PC-3 (cell line): Measurements from ENCODE around the gene BIN2. TPM values are rescaled to one million over a fixed set of nuclear protein-coding genes. Genes with fewer than 3 reads are reported as not detected.

Experiments used
- ATAC-seq: fragments of 200-7000 bp; cut with Tn5 transposase; 2 replicates; pipeline ENCODE4 v1.9.1; 2020; ENCODE audit warnings: mild to moderate bottlenecking, moderate library complexity
- BruUV-seq: library from RNA; stranded (reverse); fragments of 400-500 nt; replicated peaks from 2 replicates; lab custom pipeline; 2021; lab: Mats Ljungman, UMichigan
- CTCF ChIA-PET: fragments of 300-600 bp; sonication (Branson Sonifier 250); formaldehyde crosslinking; loops from one replicate; lab custom pipeline; 2022; ENCODE audit warnings: antibody characterized with exemption; lab: Charles Lee
- POLR2A ChIA-PET: fragments of 300-600 bp; sonication (Branson Sonifier 250); formaldehyde crosslinking; loops from one replicate; lab custom pipeline; 2022; ENCODE audit warnings: antibody characterized with exemption; ENCODE audit not compliant: unreplicated experiment; lab: Charles Lee
- DNase-seq: peaks from one replicate; pipeline ENCODE4 v3.0.0-alpha.2; 2015
- H2AFZ ChIP-seq: fragments of 300-600 bp; sonication (generic); 2 replicates; pipeline ENCODE4 v1.6.0; 2016; ENCODE audit warnings: antibody characterized with exemption, low read length
- H3F3A ChIP-seq: fragments of 300-600 bp; sonication (generic); one replicate; pipeline ENCODE4 v1.6.0; 2017; ENCODE audit warnings: antibody characterized with exemption, low read length, control low read depth, mild to moderate bottlenecking; ENCODE audit not compliant: unreplicated experiment
- H3K27ac ChIP-seq: fragments of 300-600 bp; sonication (generic); 2 replicates; pipeline ENCODE4 v1.5.1; 2016; ENCODE audit warnings: mild to moderate bottlenecking, low read length
- H3K27me3 ChIP-seq: fragments of 300-600 bp; sonication (generic); 2 replicates; pipeline ENCODE4 v1.6.1; 2016; ENCODE audit warnings: low read length, mixed read lengths
- H3K36me3 ChIP-seq: fragments of 300-600 bp; sonication (generic); 2 replicates; pipeline ENCODE4 v1.6.1; 2016; ENCODE audit warnings: low read depth, mixed run types, low read length, mixed read lengths
- H3K4me1 ChIP-seq: fragments of 300-600 bp; sonication (generic); 2 replicates; pipeline ENCODE4 v1.5.1; 2016; ENCODE audit warnings: low read length; ENCODE audit not compliant: insufficient read depth
- H3K4me2 ChIP-seq: fragments of 300-600 bp; sonication (generic); 2 replicates; pipeline ENCODE4 v1.6.0; 2016; ENCODE audit warnings: low read length
- H3K4me3 ChIP-seq: fragments of 300-600 bp; sonication (generic); 2 replicates; pipeline ENCODE4 v1.5.1; 2016; ENCODE audit warnings: mild to moderate bottlenecking, low read length, mixed read lengths
- H3K79me2 ChIP-seq: fragments of 300-600 bp; sonication (generic); 2 replicates; pipeline ENCODE4 v1.6.1; 2017; ENCODE audit warnings: low read length, mixed read lengths
- H3K9ac ChIP-seq: fragments of 300-600 bp; sonication (generic); 2 replicates; pipeline ENCODE4 v1.6.0; 2016; ENCODE audit warnings: mild to moderate bottlenecking, low read length
- H3K9me2 ChIP-seq: fragments of 300-600 bp; sonication (generic); replicated peaks from 2 replicates; pipeline ENCODE4 v1.6.1; 2016; ENCODE audit warnings: mixed run types, low read length, mixed read lengths
- H3K9me3 ChIP-seq: fragments of 300-600 bp; sonication (generic); 2 replicates; pipeline ENCODE4 v1.6.1; 2016; ENCODE audit warnings: low read length, mixed read lengths
- H4K20me1 ChIP-seq: fragments of 300-600 bp; sonication (generic); 2 replicates; pipeline ENCODE4 v1.6.1; 2016; ENCODE audit warnings: low read length, mixed read lengths
- CTCF ChIP-seq: fragments of 300-600 bp; sonication (generic); conservative IDR thresholded peaks from 2 replicates; pipeline ENCODE4 v1.5.1; 2017; ENCODE audit warnings: antibody characterized with exemption, low read depth, mild to moderate bottlenecking, low read length
- EZH2 ChIP-seq: fragments of 300-600 bp; sonication (generic); IDR thresholded peaks from one replicate; pipeline ENCODE4 v1.6.1; 2017; ENCODE audit warnings: antibody characterized with exemption, mild to moderate bottlenecking, low read length; ENCODE audit not compliant: unreplicated experiment
- EZH2phosphoT487 ChIP-seq: fragments of 300-600 bp; sonication (generic); IDR thresholded peaks from 2 replicates; pipeline ENCODE4 v1.6.1; 2018; ENCODE audit warnings: mild to moderate bottlenecking, antibody characterized with exemption, low read length, borderline replicate concordance
- intact Hi-C: fragments of 100-400 bp; cut with micrococcal nuclease; formaldehyde crosslinking; loops from 2 replicates; pipeline ENCODE4 v1.9.0; 2023
- total RNA-seq: library from RNA; depleted of rRNA; stranded (reverse); fragments of >200 nt; gene quantifications from 2 replicates; pipeline ENCODE4 v1.2.3, GENCODE V29; 2014

BIN2 gene
- total RNA-seq, 1 experiment from 2014 or later: not detected

DNA sequence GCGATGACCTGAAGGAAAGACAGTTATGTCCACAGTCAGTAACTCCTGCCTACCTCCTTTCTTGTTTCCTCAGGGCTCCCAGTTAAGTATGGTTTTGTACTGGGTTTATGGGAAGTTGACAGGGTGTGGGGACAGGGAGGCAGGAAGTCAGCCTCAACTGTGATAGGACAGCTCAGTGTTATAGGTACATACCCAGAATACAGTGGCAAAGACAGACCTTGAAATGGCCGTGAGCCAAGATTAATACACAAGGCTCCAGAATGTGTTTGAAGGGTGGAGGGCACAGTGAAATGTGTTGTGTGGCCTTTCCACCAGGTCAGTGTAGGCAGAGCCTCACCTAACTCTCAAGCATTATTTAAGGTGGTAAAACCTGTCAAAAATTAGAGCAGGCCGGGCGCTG, 4.6 kb upstream of the BIN2 start:
- intact Hi-C loops: loop anchor here (5.0 kb wide), 1 partner anchor 231 kb away; no protein-coding TSS in a partner anchor
- Histone ChIP-seq H3K27ac (no peak overlapping the region), H3K36me3 (no peaks in the 10 kb centered on the region), H3K4me2 (no peak overlapping the region), H2AFZ (no peak overlapping the region), H3F3A (no peaks in the 10 kb centered on the region), H3K9me3 (no peaks in the 10 kb centered on the region), H3K4me3 (no peak overlapping the region), H3K4me1 (peaks cover 8% of the 10 kb centered on the region; the same call in 1 of the 2 replicates), H3K79me2 (no peaks in the 10 kb centered on the region), H3K27me3 (no peaks in the 10 kb centered on the region), H3K9me2 (no peaks in the 10 kb centered on the region), H4K20me1 (no peaks in the 10 kb centered on the region), H3K9ac (no peak overlapping the region)
- POLR2A ChIA-PET: no interaction called here
- BruUV-seq: no TSS peak
- CTCF ChIA-PET: no interaction called here
- DNase-seq (no peak), ATAC-seq (no peak)
- TF ChIP-seq CTCF: no peak
- no peak for TF ChIP-seq EZH2phosphoT487
- TF ChIP-seq EZH2: no peak

DNA sequence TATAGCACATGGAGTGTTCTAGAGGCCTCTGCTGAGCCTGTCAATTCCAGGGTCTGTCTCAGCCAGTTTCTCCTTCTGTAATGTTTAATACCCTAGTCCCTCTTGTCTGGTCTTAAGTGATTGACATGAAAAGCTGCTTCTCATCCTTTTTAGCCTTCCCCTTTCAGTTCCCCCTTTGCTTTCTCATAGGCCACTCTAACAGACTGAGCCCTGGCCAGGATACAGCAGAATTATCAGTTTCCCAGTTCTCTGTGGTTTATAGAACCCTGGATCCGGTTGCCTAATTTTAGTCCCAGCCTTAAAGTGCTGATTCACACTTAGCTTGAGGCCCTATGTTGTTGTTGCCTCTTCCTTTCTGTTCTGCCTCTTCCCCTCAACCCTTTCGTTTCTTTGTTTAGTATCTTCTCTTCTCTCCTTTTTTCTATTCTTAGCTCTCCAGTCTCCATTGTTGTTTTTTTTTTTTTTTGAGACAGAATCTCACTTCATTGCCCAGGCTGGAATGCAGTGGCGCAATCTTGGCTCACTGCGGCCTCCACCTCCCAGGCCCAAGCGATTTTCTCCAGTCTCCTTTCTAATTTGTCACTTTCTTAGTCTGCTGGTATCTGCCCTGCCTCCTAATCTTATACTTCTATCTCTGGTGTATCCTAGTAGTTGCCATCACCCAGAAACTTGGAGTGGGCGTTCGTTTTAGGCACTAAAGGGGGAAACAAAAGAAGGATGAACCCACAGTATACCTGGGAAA, 2.9 kb upstream of the BIN2 start:
- Histone ChIP-seq H3K27me3 (no peaks in the 10 kb centered on the region), H3K4me2 (no peak overlapping the region), H3K9me3 (no peaks in the 10 kb centered on the region), H3F3A (no peaks in the 10 kb centered on the region), H3K27ac (no peak overlapping the region), H3K9ac (no peak overlapping the region), H3K79me2 (no peaks in the 10 kb centered on the region), H4K20me1 (no peaks in the 10 kb centered on the region), H3K36me3 (no peaks in the 10 kb centered on the region), H3K4me3 (no peak overlapping the region), H3K4me1 (peaks cover 8% of the 10 kb centered on the region; the same call in 1 of the 2 replicates), H3K9me2 (no peaks in the 10 kb centered on the region), H2AFZ (peak overlapping the region; percentile 47)
- no peak for TF ChIP-seq CTCF
- TF ChIP-seq EZH2: no peak
- TF ChIP-seq EZH2phosphoT487: no peak
- peak; percentile 58; the same call in 1 of the 2 replicates for ATAC-seq
- CTCF ChIA-PET: no interaction called here
- POLR2A ChIA-PET: no interaction called here
- intact Hi-C loops: loop anchor here (5.0 kb wide), 1 partner anchor 230 kb away; no protein-coding TSS in a partner anchor
- no TSS peak for BruUV-seq
- peak; percentile 36 for DNase-seq

GRCh38 chr12:51324953-51325352, 979 bp upstream of the BIN2 start:
- peaks cover 8% of the 10 kb centered on the region; the same call in 1 of the 2 replicates for H3K4me1 ChIP-seq
- no peak overlapping the region for H3K9ac ChIP-seq
- no TSS peak for BruUV-seq
- H3K36me3 ChIP-seq: no peaks in the 10 kb centered on the region
- no peaks in the 10 kb centered on the region for H3K79me2 ChIP-seq
- no peak overlapping the region for H3K4me3 ChIP-seq
- H3K27ac ChIP-seq: no peak overlapping the region
- no peak overlapping the region for H3K4me2 ChIP-seq
- intact Hi-C loops: loop anchor here (5.0 kb wide), 1 partner anchor 228 kb away; no protein-coding TSS in a partner anchor
- CTCF ChIA-PET: no interaction called here
- H3F3A ChIP-seq: no peaks in the 10 kb centered on the region
- ATAC-seq (no peak), DNase-seq (no peak)
- H3K9me3 ChIP-seq: no peaks in the 10 kb centered on the region
- H4K20me1 ChIP-seq: no peaks in the 10 kb centered on the region
- POLR2A ChIA-PET: no interaction called here
- TF ChIP-seq EZH2phosphoT487 (no peak), EZH2 (no peak), CTCF (no peak)
- no peak overlapping the region for H2AFZ ChIP-seq
- no peaks in the 10 kb centered on the region for H3K27me3 ChIP-seq
- no peaks in the 10 kb centered on the region for H3K9me2 ChIP-seq
